ENCODE data around the gene TSPAN14. TPM values are rescaled to one million over a fixed set of nuclear protein-coding genes. Genes with fewer than 3 reads are reported as not detected.

Gene TSPAN14
- total and polyA plus RNA-seq, 2 of the 13 experiments (the other 11 are each of a cell fraction or from before 2014, with no cell fraction given), result 24.1 to 80.6 TPM

DNA sequence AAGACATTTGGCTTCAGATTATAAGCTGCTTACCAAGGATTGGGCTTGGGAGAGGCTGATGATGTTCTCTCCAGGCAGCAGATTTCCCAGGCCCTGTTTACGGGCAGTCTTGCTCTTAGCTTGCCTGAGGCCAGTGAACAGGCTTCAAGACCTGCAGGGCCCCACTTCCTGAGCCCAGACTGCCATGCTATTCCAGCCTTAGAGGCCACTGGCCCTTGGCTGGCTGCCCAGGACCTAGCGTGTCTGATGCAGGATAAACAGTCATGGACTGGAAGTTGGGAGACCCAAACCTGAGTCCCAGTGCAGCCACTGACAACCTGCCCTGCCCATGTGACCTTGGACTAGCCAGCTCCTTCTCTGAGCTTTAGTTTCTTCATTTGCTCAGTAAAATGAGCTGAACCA, 42.8 kb upstream of the TSPAN14 start (continued):
- TF ChIP-seq ZNF546 (CRISPR knock-in tag; conservative IDR thresholded peaks at IDR 0.05), result no peak
- TF ChIP-seq, protein P1, sequence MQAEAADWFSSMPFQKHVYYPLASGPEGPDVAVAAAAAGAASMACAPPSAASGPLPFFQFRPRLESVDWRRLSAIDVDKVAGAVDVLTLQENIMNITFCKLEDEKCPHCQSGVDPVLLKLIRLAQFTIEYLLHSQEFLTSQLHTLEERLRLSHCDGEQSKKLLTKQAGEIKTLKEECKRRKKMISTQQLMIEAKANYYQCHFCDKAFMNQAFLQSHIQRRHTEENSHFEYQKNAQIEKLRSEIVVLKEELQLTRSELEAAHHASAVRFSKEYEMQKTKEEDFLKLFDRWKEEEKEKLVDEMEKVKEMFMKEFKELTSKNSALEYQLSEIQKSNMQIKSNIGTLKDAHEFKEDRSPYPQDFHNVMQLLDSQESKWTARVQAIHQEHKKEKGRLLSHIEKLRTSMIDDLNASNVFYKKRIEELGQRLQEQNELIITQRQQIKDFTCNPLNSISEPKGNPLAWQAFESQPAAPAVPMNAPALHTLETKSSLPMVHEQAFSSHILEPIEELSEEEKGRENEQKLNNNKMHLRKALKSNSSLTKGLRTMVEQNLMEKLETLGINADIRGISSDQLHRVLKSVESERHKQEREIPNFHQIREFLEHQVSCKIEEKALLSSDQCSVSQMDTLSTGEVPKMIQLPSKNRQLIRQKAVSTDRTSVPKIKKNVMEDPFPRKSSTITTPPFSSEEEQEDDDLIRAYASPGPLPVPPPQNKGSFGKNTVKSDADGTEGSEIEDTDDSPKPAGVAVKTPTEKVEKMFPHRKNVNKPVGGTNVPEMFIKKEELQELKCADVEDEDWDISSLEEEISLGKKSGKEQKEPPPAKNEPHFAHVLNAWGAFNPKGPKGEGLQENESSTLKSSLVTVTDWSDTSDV (CRISPR knock-in tag; IDR thresholded peaks at IDR 0.05), result no peak
- TF ChIP-seq ATRX (CRISPR knock-in tag; IDR thresholded peaks at IDR 0.05; ENCODE audit: borderline replicate concordance), result no peak
- no peak for TF ChIP-seq ZNF879 (CRISPR knock-in tag; IDR thresholded peaks at IDR 0.05)
- TF ChIP-seq ZNF292 (CRISPR knock-in tag; IDR thresholded peaks at IDR 0.05; ENCODE audit: borderline replicate concordance, low read depth), result peak; percentile 70; the same call in 1 of the 2 replicates
- no peak for TF ChIP-seq ZNF615 (CRISPR knock-in tag; IDR thresholded peaks at IDR 0.05; ENCODE audit: borderline replicate concordance)
- TF ChIP-seq ZNF776 (CRISPR knock-in tag; IDR thresholded peaks at IDR 0.05), result no peak
- no peak for TF ChIP-seq ZNF772 (CRISPR knock-in tag; IDR thresholded peaks at IDR 0.05)

- CTCF ChIA-PET (ENCODE audit: low intra/inter-chr PET ratio, low total read pairs), result no interaction called here
- DNase-seq (ENCODE audit: low spot score), result no peak
- Histone ChIP-seq H3K9me3 (ENCODE audit: low read length) (no peaks in the 10 kb centered on the region), H3K27ac (ENCODE audit: extremely low read length, insufficient read depth, low read length) (peak overlapping the region; percentile 99), H4K20me1 (ENCODE audit: insufficient read depth, low read length) (peaks cover 10% of the 10 kb centered on the region; the same call in 1 of the 2 replicates), H3K36me3 (replicated peaks in 1 of 2; ENCODE audit: control insufficient read depth in 1 of 2, insufficient read depth in 2 of 2, low read length in 2 of 2) (no peaks in the 10 kb centered on the region), H2AFZ (ENCODE audit: low read length) (no peak overlapping the region), H3K27me3 (ENCODE audit: control insufficient read depth in 1 of 2, insufficient read depth in 2 of 2, low read length in 2 of 2) (no peaks in the 10 kb centered on the region; a peak in 1 of 5 replicates), H3K4me1 (ENCODE audit: insufficient read depth, low read length) (peaks cover 84% of the 10 kb centered on the region), H3K79me2 (ENCODE audit: insufficient read depth, low read length) (peaks cover 74% of the 10 kb centered on the region), H3K4me3 (replicated peaks in 1 of 3; ENCODE audit: insufficient read depth in 1 of 3, low read depth in 2 of 3, low read length in 3 of 3) (0 out of 6 replicates have a peak overlapping the region, but pooled peaks of 1 of the 3 experiments have one; percentile 4), H3K9ac (ENCODE audit: insufficient read depth, low read depth, low read length) (no peak overlapping the region), H3K4me2 (ENCODE audit: low read depth, low read length) (peak overlapping the region; percentile 82)
- 82% methylated on average over 1 of the region's 1 CpG for WGBS (ENCODE audit: low lambda C conversion rate)
- in situ Hi-C loops (cut with HindIII; ENCODE audit: extremely low pct_ligation_motif_present, low pct_unique_long_range_greater_than_20kb), result no loop called here
- no peak for ATAC-seq
- intact Hi-C loops (cut with micrococcal nuclease; ENCODE audit: unreplicated experiment), result no loop called here
- BruUV-seq (replicated peaks), result no TSS peak
- FAIRE-seq, result no peak
- POLR2A ChIA-PET, result interaction anchor here (1.0 to 1.3 kb wide), 4 partner anchors 9 to 87 kb away, joined by 3 to 6 read pairs (median 5); no protein-coding TSS in a partner anchor
- TF ChIP-seq ZNF234 (CRISPR knock-in tag; conservative IDR thresholded peaks at IDR 0.05) (no peak), ZNF816 (CRISPR knock-in tag; IDR thresholded peaks at IDR 0.05; ENCODE audit: borderline replicate concordance) (no peak), IKZF1 (IDR thresholded peaks at IDR 0.05) (no peak), NFYB (CRISPR knock-in tag; IDR thresholded peaks at IDR 0.05) (no peak), RCOR2 (CRISPR knock-in tag; IDR thresholded peaks at IDR 0.05) (0 out of 2 replicates have a peak, but pooled peaks have one; percentile 10), TEAD3 (CRISPR knock-in tag; optimal IDR thresholded peaks at IDR 0.05; ENCODE audit: borderline replicate concordance) (no peak), TCF7 (IDR thresholded peaks at IDR 0.05; ENCODE audit: low read depth) (no peak), KLF9 (CRISPR knock-in tag; IDR thresholded peaks at IDR 0.05; ENCODE audit: low read depth) (no peak), ZFP36L2 (CRISPR knock-in tag; IDR thresholded peaks at IDR 0.05) (no peak), CBX5 (CRISPR knock-in tag; IDR thresholded peaks at IDR 0.05; ENCODE audit: borderline replicate concordance) (no peak), PHF21A (CRISPR knock-in tag; IDR thresholded peaks at IDR 0.05) (0 out of 2 replicates have a peak, but pooled peaks have one; percentile 42), ZNF563 (CRISPR knock-in tag; IDR thresholded peaks at IDR 0.05) (0 out of 2 replicates have a peak, but pooled peaks have one; percentile 32), PLRG1 (conservative IDR thresholded peaks at IDR 0.05) (no peak), SATB2 (CRISPR knock-in tag; IDR thresholded peaks at IDR 0.05) (no peak), ZNF569 (CRISPR knock-in tag; IDR thresholded peaks at IDR 0.05; ENCODE audit: borderline replicate concordance) (no peak), MAFF (IDR thresholded peaks at IDR 0.05; ENCODE audit: low read depth, low read length) (no peak), MAX (IDR thresholded peaks at IDR 0.05) (0 out of 2 replicates have a peak, but pooled peaks have one; percentile 0)
Observed at GRCh38 chr10:80411681-80412220, 42.4 kb upstream of the TSPAN14 start.
